Body of pancreas (tissue), 4 donors: ENCODE measurements around the gene TPRA1. TPM values are rescaled to one million over a fixed set of nuclear protein-coding genes. Genes with fewer than 3 reads are reported as not detected.

Experiments
- ATAC-seq: fragments of 150-250 bp; one replicate; pipeline ENCODE4 v1.9.1; 2016
- DNase-seq, 4 donors: peaks; one replicate each; pipeline ENCODE4 v3.0.0-alpha.2; 2019
- H3K27ac ChIP-seq, 4 donors: fragments of 200-600 bp; sonication (generic); 1 replicate in 3 of 4; 2 replicates in 1 of 4; pipeline versions ENCODE4 v1.5.1 to v1.6.1; 2016 to 2019; ENCODE audit warnings: mild to moderate bottlenecking in 1 of 4, mixed read lengths in 1 of 4, moderate library complexity in 1 of 4
- H3K27me3 ChIP-seq, 2 donors: fragments of 200-600 bp; sonication (generic); one replicate each; pipeline ENCODE4 v1.6.0; 2016; ENCODE audit warnings: mild to moderate bottlenecking in 1 of 2
- H3K36me3 ChIP-seq, 2 donors: fragments of 200-600 bp; sonication (generic); replicated peaks in 1 of 2; 2 replicates each; pipeline ENCODE4 v1.5.1; 2016; ENCODE audit warnings: low read depth in 2 of 2; ENCODE audit not compliant: insufficient read depth in 1 of 2
- H3K4me1 ChIP-seq: fragments of 200-600 bp; sonication (generic); one replicate; pipeline ENCODE4 v1.6.0; 2016
- H3K4me3 ChIP-seq, 2 donors: fragments of 200-600 bp; sonication (generic); 1 replicate in 1 of 2; 2 replicates in 1 of 2; pipeline ENCODE4 v1.5.1; 2016 to 2019
- H3K9me3 ChIP-seq, 3 donors: fragments of 200-600 bp; sonication (generic); 1 replicate in 2 of 3; 2 replicates in 1 of 3; pipeline ENCODE4 v1.5.1; 2016
- CTCF ChIP-seq, 7 experiments: fragments of 450-650 bp in 4 of 7; fragments of 200-600 bp in 3 of 7; sonication (generic) in 3 of 7; IDR thresholded peaks; one replicate each; pipeline ENCODE4 v1.5.1; 2016 to 2019; ENCODE audit warnings: antibody characterized with exemption in 7 of 7
- POLR2A ChIP-seq, 3 donors: fragments of 450-650 bp; IDR thresholded peaks; one replicate each; pipeline ENCODE4 v1.6.1; 2016; ENCODE audit warnings: antibody characterized with exemption in 3 of 3, mild to moderate bottlenecking in 2 of 3
- WGBS, 2 donors: methylation state at CpG; one replicate each; pipeline ENCODE4 v1.1.5; 2017; 5-methylcytosine and 5-hydroxymethylcytosine counted together
- intact Hi-C: fragments of 100-400 bp; cut with DNase I; formaldehyde crosslinking; loops from one replicate; pipeline ENCODE4 v1.15.1; 2023
- total RNA-seq, 2 donors: library from RNA; depleted of rRNA; stranded (reverse); fragments of >200 nt; gene quantifications; one replicate each; pipeline ENCODE4 v1.1.0, GENCODE V29; 2016

TPRA1 gene
- total RNA-seq, 2 donors from 2014 or later: 31.4 to 31.6 TPM

GRCh38 chr3:127584734-127585133, 5.8 kb downstream of the TPRA1 start:
- no peaks in the 10 kb centered on the region for H3K9me3 ChIP-seq
- TF ChIP-seq POLR2A (IDR thresholded peaks at IDR 0.05) (no peak), CTCF (IDR thresholded peaks at IDR 0.05) (no peak)
- 91 to 94% methylated on average over 6 of the region's 6 CpGs for WGBS, 2 donors
- no peaks in the 10 kb centered on the region for H3K36me3 ChIP-seq
- no peak for DNase-seq
- no peaks in the 10 kb centered on the region for H3K27me3 ChIP-seq
- intact Hi-C loops: no loop called here
- no peak overlapping the region for H3K27ac ChIP-seq
- H3K4me1 ChIP-seq: peaks cover 44% of the 10 kb centered on the region
- H3K4me3 ChIP-seq: no peak overlapping the region
- no peak for ATAC-seq

GRCh38 chr3:127580327-127581060, 10.0 kb downstream of the TPRA1 start:
- WGBS, 2 donors: 82 to 92% methylated on average over 8 to 11 of the region's 11 CpGs
- no peak for TF ChIP-seq CTCF (IDR thresholded peaks at IDR 0.05)
- TF ChIP-seq POLR2A (IDR thresholded peaks at IDR 0.05): no peak
- H3K9me3 ChIP-seq: no peaks in the 10 kb centered on the region
- H3K4me1 ChIP-seq: peaks cover 11% of the 10 kb centered on the region
- H3K27me3 ChIP-seq: no peaks in the 10 kb centered on the region
- H3K36me3 ChIP-seq: no peaks in the 10 kb centered on the region
- no peak overlapping the region for H3K27ac ChIP-seq
- ATAC-seq (no peak), DNase-seq (no peak)
- intact Hi-C loops: no loop called here
- no peak overlapping the region for H3K4me3 ChIP-seq

- 90% methylated on average over 6 of the region's 6 CpGs; no CpG with 5 or more reads in 1 of the 2 donors for WGBS, 2 donors
- H3K36me3 ChIP-seq: no peaks in the 10 kb centered on the region
- peaks cover 5% of the 10 kb centered on the region for H3K4me1 ChIP-seq
- H3K27me3 ChIP-seq: no peaks in the 10 kb centered on the region
- no peak for ATAC-seq
- no peaks in the 10 kb centered on the region for H3K9me3 ChIP-seq
- intact Hi-C loops: loop anchor here (10.0 kb wide), 2 partner anchors 106 to 256 kb away; no protein-coding TSS in a partner anchor
- H3K4me3 ChIP-seq: no peak overlapping the region
- H3K27ac ChIP-seq: no peak overlapping the region
- no peak for DNase-seq
- TF ChIP-seq POLR2A (IDR thresholded peaks at IDR 0.05): no peak
Measured at GRCh38 chr3:127578802-127579201, 11.7 kb downstream of the TPRA1 start.

- intact Hi-C loops: loop anchor here (10.0 kb wide), 2 partner anchors 107 to 257 kb away; no protein-coding TSS in a partner anchor
- Histone ChIP-seq H3K4me3 (no peak overlapping the region), H3K36me3 (peaks cover 0 to 2% of the 10 kb centered on the region in 2 donors), H3K27ac (no peak overlapping the region), H3K27me3 (no peaks in the 10 kb centered on the region), H3K9me3 (no peaks in the 10 kb centered on the region), H3K4me1 (peaks cover 5% of the 10 kb centered on the region)
- ATAC-seq: no peak
- no peak for TF ChIP-seq CTCF (IDR thresholded peaks at IDR 0.05)
- no peak for TF ChIP-seq POLR2A (IDR thresholded peaks at IDR 0.05)
- WGBS, 2 donors: 67 to 69% methylated on average over 1 to 2 of the region's 2 CpGs
- DNase-seq: no peak
Measured at GRCh38 chr3:127578168-127578567, 12.4 kb downstream of the TPRA1 start.

GRCh38 chr3:127577448-127577847, 13.1 kb downstream of the TPRA1 start:
- intact Hi-C loops: loop anchor here (10.0 kb wide), 2 partner anchors 107 to 257 kb away; no protein-coding TSS in a partner anchor
- Histone ChIP-seq H3K4me1 (peaks cover 5% of the 10 kb centered on the region), H3K36me3 (peaks cover 0 to 8% of the 10 kb centered on the region in 2 donors), H3K27ac (no peak overlapping the region), H3K4me3 (no peak overlapping the region), H3K9me3 (no peaks in the 10 kb centered on the region), H3K27me3 (no peaks in the 10 kb centered on the region)
- 89 to 92% methylated on average over 5 to 7 of the region's 7 CpGs for WGBS, 2 donors
- ATAC-seq (no peak), DNase-seq (no peak)
- TF ChIP-seq POLR2A (IDR thresholded peaks at IDR 0.05) (no peak), CTCF (IDR thresholded peaks at IDR 0.05) (no peak)
